HG03342 (cell line): ENCODE results near the gene NDUFV2.
A peak's percentile ranks its signal among the peaks of the same experiment; 100 is the strongest.
"Not testable (repeated sequence)": the region's sequence is repeated elsewhere in the genome, so short reads cannot be mapped to it uniquely, and the experiment has no call there.

Source experiments
- ATAC-seq: cut with Tn5 transposase; IDR thresholded peaks from one replicate; pipeline ENCODE4 v1.9.1; 2021; ENCODE audit warnings: mild to moderate bottlenecking, moderate library complexity; ENCODE audit not compliant: unreplicated experiment

NDUFV2 gene

DNA sequence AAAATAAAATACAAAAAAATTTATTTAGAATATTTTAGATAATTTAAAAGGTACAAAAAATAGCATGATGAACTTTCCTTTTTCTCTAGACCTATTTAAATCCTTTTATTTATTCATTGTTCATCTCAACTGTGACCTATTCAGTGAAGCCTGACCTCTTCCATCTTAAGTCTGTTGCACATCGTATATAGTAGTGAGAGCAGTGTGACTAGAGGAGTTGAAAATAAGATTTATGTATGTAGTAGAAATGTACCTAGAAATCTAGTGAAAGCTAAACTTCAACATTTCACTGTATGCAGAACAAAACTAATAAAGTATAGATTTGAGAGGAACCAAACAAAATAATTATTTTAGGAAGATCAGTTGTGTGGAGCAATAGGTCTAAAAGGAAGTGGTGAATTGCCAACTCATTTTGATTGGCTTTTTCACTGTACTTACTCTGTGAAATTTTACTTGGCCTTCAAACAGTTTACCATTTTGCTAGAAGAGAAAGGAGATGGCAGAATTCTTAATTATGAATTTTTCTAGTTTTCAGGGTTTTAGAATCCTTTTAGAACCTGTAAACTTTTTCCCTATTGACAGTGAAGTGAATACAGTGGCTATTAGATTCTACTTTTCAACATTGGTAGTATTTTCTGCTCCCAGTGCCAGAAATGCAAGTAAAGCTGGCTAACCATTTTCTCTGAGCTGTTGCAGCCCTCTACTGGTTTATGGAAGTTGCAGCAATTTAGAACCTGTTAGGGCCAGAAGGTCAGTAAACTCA is 45.1 kb downstream of the NDUFV2 start:
- ATAC-seq: no peak

- no peak for ATAC-seq
Observed at GRCh38 chr18:9148203-9148552, 45.7 kb downstream of the NDUFV2 start.

- ATAC-seq: no peak
Observed at GRCh38 chr18:9150121-9150520, 47.6 kb downstream of the NDUFV2 start.

- no peak for ATAC-seq
Observed at GRCh38 chr18:9153256-9153655, 50.8 kb downstream of the NDUFV2 start.

- no peak for ATAC-seq
Observed at GRCh38 chr18:9156604-9157249, 54.2 kb downstream of the NDUFV2 start.

DNA sequence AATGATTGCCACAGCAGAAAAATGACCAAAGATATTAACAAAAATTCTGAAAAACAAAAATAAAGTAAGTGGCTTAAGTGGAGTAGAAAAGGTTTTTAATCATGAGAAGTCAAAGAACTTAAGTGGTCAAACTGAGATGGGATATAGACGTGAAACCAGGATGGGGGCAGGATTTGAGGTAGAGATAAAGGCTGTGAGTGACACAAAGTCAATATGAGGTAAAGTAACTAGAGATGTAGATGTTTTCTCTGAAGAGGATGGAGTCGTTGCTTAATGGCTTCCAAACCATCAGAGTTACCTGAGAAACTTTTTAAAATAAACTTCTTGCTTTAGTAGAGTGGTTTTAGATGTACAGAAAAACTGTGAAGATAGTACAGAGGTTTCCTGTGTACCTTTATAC is 55.3 kb downstream of the NDUFV2 start:
- ATAC-seq: no peak

GRCh38 chr18:9160014-9160413 is 57.5 kb downstream of the NDUFV2 start:
- ATAC-seq: no peak

DNA sequence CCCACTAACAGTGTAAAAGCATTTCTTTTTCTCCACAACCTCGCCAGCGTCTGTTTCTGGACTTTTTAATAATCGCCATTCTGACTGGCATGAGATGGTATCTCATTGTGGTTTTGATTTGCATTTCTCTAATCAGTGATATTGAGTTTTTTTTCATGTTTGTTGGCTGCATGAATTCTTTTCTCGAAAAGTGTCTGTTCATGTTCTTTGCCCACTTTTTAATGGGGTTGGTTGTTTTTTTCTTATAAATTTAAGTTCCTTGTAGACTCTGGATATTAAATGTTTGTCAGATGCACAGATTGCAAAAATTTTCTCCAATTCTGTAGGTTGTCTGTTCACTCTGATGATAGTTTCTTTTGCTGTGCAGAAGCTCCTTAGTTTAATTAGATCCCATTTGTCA is 60.2 kb downstream of the NDUFV2 start:
- not testable (repeated sequence) for ATAC-seq

DNA sequence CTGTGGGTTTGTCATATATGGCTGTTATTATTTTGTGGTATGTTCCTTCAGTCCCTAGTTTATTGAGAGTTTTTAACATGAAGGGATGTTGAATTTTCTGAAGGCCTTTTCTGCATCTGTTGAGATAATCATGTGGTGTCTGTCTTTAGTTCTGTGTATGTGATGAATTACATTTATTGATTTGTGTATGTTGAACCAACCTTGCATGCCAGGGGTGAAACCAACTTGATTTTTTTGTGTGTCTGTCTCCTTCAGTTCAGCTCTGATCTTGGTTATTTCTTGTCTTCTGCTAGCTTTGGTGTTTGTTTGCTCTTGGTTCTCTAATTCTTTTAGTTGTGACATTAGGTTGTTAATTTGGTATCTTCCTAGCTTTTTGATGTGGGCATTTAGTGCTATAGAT is 61.6 kb downstream of the NDUFV2 start:
- not testable (repeated sequence) for ATAC-seq

DNA sequence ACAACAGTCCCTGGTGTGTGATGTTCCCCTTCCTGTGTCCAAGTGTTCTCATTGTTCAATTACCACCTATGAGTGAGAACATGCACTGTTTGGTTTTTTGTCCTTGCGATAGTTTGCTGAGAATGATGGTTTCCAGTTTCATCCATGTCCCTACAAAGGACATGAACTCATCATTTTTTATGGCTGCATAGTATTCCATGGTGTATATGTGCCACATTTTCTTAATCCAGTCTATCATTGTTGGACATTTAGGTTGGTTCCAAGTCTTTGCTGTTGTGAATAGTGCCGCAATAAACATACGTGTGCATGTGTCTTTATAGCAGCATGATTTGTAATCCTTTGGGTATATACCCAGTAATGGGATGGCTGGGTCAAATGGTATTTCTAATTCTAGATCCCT is 63.4 kb downstream of the NDUFV2 start:
- not testable (repeated sequence) for ATAC-seq

- ATAC-seq: not testable (repeated sequence)
Observed at GRCh38 chr18:9169515-9169914, 67.0 kb downstream of the NDUFV2 start.

DNA sequence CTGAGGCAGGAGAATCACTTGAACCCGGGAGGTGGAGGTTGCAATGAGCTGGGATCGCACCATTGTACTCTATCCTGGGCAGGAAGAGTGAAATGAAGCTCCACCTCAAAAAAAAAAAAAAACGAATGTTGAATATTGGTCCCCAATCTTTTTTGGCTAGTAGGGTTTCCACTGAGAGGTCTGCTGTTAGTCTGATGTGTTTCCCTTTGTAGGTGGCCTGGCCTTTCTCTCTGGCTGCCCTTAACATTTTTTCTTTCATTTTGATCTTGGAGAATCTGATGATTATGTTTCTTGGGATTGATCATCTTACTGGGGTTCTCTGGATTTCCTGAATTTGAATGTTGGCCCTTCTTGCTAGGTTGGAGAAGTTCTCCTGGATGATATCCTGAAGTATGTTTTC is 69.4 kb downstream of the NDUFV2 start:
- not testable (repeated sequence) for ATAC-seq

DNA sequence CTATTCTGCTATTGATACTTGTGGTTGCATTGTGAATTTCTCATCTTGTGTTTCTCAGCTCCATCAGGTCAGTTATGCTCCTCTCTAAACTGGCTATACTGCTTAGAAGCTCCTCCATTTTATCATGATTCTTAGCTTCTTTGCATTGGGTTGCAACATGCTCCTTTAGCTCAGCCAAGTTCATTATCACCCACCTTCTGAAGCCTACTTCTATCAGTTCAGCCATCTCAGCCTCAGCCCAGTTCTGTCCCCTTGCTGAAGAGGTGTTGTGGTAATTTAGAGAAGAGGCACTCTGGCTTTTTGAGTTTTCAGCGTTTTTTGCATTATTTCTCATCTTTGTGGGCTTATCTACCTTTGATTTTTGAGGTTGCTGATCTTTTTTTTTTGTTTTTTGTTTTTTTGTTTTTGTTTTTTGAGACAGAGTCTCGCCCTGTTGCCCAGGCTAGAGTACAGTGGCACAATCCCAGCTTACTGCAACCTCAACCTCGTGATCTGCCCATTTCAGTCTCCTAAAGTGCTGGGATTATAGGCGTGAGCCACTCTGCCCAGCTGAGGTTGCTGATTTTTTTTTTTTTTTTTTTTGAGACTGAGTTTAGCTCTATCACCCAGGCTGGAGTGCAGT is 70.1 kb downstream of the NDUFV2 start:
- ATAC-seq: no peak

- peak; percentile 59 for ATAC-seq
Observed at GRCh38 chr18:9173770-9174233, 71.3 kb downstream of the NDUFV2 start.

DNA sequence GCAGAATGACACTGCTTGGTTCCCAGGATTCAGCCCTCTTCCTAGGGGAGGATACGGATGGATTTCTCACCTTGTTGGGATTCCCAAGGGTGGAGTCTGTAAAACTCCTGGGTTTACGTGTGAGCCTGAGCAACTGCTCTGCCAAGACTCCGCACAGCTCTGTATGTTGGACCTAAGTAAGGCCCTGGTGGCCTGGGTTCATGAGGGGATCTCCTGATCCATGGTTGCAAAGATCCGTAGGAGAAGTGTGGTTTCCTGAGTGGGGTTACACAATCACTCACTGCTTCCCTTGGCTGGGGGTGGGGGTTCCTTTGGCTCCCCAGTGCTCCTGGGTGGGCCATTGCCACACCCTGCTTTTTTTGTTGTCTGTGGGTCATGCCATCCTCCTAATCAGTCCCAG is 71.8 kb downstream of the NDUFV2 start:
- no peak for ATAC-seq

DNA sequence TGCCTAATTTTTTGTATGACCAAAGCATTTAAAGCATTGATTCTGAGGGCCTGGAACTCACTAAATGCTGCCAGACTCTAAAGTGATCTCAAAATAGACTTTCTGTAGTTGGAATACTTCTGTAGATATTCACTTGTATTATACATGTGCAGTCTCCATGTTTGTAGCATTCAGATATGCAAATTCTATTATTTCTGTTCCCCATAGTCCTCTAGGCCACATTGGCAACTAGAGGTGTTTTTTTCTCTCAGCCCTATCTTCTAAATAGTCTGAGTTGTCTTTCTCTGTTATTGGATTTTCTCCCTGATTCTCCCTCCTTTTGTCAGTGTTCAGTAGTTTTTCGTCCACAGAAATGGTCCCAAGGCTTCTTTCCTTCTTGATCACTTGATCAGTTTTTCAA is 72.6 kb downstream of the NDUFV2 start:
- no peak for ATAC-seq

DNA sequence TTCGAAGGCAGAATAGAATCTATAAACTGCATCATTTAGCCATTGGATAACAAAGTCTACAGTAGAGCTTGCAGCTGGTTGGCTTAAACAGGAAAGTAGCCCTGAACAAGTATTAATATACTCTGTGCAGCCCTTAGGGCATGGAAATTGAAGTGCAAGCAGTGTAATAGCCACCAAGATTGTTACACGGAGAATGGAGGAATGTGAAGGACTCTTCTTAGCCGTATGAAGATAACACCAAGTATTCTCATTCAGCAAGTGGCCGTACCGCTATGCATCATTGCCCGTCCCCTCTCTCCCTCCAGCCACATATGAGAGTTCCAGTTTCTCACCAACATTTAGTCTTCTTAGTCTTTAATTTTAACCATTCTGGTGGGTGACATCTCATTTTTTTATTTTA is 74.5 kb downstream of the NDUFV2 start:
- ATAC-seq: no peak

DNA sequence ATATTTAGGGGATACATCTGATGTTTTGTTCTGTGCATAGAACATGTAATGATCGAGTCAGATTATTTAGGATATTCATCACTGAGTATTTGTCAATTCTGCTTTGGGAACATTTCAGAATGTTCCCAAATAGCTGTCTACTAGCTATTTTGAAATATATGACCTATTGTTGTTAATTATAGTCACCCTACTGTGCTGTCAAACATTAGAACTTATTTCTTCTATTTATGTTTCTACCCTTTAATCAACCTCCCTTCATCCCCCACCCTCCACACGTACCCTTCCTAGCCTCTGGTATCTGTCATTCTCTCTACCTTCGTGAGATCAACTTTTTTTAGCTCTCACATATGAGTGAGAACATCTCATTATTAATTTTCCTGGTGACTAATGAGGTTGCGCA is 75.0 kb downstream of the NDUFV2 start:
- ATAC-seq: no peak

- no peak for ATAC-seq
Observed at GRCh38 chr18:9178557-9178956, 76.1 kb downstream of the NDUFV2 start.

DNA sequence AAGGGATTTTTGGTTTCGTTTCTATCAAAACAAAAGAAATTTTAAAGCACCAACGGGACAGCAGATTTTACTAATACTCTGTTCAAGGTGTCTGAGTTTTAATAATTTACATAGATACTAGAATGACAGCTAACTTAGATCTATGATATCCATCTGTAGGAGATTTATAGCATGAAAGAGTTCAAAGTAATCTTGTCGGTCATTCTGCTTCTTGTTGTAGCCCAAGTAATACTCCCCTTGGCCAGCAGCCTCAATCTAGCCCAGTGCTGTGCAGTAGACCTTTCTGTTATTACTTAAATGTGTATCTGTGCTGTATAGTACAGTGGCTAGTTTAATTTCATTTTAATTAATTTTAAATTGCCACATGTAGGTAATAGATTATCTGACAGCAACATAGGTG is 78.8 kb downstream of the NDUFV2 start:
- ATAC-seq: no peak

DNA sequence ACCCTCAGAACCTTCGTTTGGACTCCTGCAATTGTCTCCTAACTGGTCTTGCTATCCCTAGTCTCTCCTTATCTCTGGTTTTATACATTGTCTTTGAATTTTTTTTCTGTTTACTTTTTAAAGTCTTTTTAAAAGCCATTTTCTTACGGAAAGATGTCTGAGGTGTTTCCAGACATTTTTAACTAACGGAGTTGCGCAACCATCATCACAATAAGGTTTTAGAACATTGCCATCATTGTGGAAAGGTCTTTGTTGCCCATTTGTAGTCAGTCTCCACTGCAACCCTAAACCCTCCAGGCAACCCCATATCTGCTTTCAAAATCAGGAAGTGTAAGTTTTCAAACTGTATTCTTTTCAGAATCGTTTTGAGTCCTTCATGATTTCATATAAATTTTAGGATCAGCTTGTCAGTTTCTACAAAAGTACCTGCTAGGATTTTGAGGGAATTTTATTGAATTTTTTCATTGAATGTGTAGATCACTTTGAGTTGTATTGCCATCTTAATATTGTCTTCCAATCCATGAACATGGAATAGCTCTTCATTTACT is 80.4 kb downstream of the NDUFV2 start:
- no peak for ATAC-seq
